ENCODE data around the gene RNFT2.
"Not testable (repeated sequence)": the region's sequence is repeated elsewhere in the genome, so short reads cannot be mapped to it uniquely, and the experiment has no call there.

RNFT2 gene

GRCh38 chr12:116812238-116812637, 74.1 kb downstream of the RNFT2 start:
- Mint-ChIP-seq H3K36me3 (peaks cover 7% of the 10 kb centered on the region), H3K27ac (peak overlapping the region; percentile 32), H3K4me1 (peaks cover 32% of the 10 kb centered on the region), H3K9me3 (no peaks in the 10 kb centered on the region), H3K27me3 (no peaks in the 10 kb centered on the region), H3K4me3 (no peak overlapping the region)
- ATAC-seq, result no peak

DNA sequence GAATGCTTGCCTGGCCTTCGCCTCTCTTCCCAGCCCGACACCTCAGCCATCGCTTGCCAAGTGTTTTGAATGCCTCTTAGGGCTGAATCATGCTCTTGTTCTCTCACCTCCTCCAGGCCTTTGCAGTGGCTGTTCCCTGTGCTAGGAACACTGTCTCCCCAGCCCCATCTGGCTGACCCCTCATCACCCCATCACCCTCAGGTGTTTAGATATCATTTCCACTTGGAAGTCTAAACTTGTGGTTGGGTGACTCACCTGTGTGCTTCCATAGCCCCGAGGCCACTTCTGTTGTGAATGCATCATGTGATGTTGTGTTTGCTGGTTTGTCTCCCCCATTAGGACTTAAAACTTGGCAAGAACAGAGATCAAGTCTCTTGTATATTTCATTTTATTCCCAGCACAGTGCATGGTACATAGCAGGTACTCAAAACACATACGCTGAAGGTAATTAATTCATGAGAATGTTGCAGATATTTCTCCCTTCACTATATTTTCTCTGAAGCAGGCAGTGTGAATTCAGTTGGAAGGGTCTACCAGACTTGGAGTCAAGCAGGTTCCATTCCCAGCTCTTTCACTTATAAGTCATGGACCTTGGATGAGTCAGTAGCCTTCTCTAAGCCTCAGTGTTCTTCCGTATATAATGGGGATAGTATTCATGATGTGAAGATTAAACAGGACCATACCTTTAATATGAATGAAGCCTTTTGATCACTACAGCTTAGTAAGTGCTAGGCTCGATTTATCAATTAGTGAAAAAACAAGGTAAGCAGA, 75.3 kb downstream of the RNFT2 start:
- H3K27me3 Mint-ChIP-seq, result no peaks in the 10 kb centered on the region
- H3K4me1 Mint-ChIP-seq, result peaks cover 42% of the 10 kb centered on the region
- no peak overlapping the region for H3K4me3 Mint-ChIP-seq
- H3K27ac Mint-ChIP-seq, result no peak overlapping the region
- no peaks in the 10 kb centered on the region for H3K9me3 Mint-ChIP-seq
- H3K36me3 Mint-ChIP-seq, result peaks cover 7% of the 10 kb centered on the region
- no peak for ATAC-seq

GRCh38 chr12:116814766-116815165, 76.7 kb downstream of the RNFT2 start:
- not testable (repeated sequence) for H3K36me3 Mint-ChIP-seq, H3K4me3 Mint-ChIP-seq
- peaks cover 52% of the 10 kb centered on the region for H3K4me1 Mint-ChIP-seq

DNA sequence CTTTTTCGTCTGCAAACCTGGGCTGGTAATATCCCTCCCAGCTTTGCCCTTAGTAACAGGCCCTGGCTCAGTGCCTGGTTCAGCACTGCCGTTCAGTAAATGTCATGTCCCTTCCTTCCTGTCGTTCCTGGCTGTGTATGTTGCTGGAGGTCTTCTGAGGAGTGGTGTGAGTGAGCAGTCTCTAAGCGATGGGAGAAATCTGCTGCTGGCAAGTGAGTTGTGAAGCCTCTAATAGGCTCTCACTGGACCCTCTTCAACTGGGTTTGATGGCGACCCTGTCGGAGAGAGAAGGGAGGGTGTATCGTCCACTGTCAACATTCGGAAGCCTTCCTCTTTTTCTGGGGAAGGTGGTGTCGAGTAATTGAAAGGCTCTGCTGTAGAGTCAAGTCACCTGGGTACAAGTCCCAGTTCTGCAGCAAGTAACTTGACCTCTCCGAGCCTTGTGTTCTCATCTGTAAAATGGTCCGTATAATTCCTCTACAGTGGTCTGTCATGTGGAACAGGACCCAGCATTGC, 80.3 kb downstream of the RNFT2 start:
- Mint-ChIP-seq H3K27ac (peak overlapping the region; percentile 95), H3K4me3 (peak overlapping the region; percentile 96), H3K4me1 (peaks cover 49% of the 10 kb centered on the region), H3K9me3 (no peaks in the 10 kb centered on the region), H3K36me3 (peaks cover 3% of the 10 kb centered on the region), H3K27me3 (no peaks in the 10 kb centered on the region)
- ATAC-seq, result peak; percentile 3

More at GRCh38 chr12:116814766-116815165, 76.7 kb downstream of the RNFT2 start:
- peak overlapping the region; percentile 6 for H3K27ac Mint-ChIP-seq
- H3K9me3 Mint-ChIP-seq, ATAC-seq, H3K27me3 Mint-ChIP-seq: not testable (repeated sequence)

GRCh38 chr12:116818948-116819832, 81.1 kb downstream of the RNFT2 start:
- H3K4me1 Mint-ChIP-seq, result peaks cover 42% of the 10 kb centered on the region
- no peaks in the 10 kb centered on the region for H3K9me3 Mint-ChIP-seq
- H3K27me3 Mint-ChIP-seq, result no peaks in the 10 kb centered on the region
- H3K4me3 Mint-ChIP-seq, result peak overlapping the region; percentile 96
- peak; percentile 91 for ATAC-seq
- peak overlapping the region; percentile 95 for H3K27ac Mint-ChIP-seq
- no peaks in the 10 kb centered on the region for H3K36me3 Mint-ChIP-seq

DNA sequence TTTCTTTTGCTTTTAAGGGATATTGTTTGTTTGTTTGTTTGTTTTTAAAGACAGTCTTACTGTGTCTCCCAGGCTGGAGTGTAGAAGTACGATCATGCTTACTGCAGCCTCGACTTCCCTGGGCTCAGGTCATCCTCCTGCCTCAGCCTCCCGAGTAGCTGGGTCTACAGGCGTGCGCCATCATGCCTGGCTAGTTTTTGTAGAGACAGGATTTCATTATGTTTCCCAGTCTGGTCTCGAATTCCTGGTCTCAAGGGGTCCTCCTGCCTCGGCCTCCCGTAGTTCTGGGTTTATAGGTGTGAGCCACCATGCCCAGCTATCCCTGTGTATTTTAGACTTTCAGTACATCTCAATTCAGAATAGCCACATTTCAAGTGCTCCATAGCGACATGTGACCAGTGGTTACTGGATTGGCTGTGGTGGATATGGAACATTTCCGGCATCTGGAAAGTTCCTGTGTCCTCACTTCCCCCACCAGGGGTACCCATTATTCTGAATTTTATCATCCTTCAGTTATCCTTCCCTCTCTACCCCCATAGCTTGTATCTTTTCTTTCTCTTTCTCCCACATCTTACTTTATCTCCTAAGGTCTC, 82.0 kb downstream of the RNFT2 start:
- peaks cover 4% of the 10 kb centered on the region for H3K36me3 Mint-ChIP-seq
- peaks cover 32% of the 10 kb centered on the region for H3K4me1 Mint-ChIP-seq
- peak overlapping the region; percentile 42 for H3K4me3 Mint-ChIP-seq
- H3K27me3 Mint-ChIP-seq, result no peaks in the 10 kb centered on the region
- H3K27ac Mint-ChIP-seq, result peak overlapping the region; percentile 95
- ATAC-seq, result no peak
- H3K9me3 Mint-ChIP-seq, result no peaks in the 10 kb centered on the region

- H3K4me1 Mint-ChIP-seq, result peaks cover 30% of the 10 kb centered on the region
- H3K9me3 Mint-ChIP-seq, result no peaks in the 10 kb centered on the region
- peak overlapping the region; percentile 6 for H3K27ac Mint-ChIP-seq
- peaks cover 10% of the 10 kb centered on the region for H3K36me3 Mint-ChIP-seq
- H3K27me3 Mint-ChIP-seq, result no peaks in the 10 kb centered on the region
- H3K4me3 Mint-ChIP-seq, result no peak overlapping the region
- ATAC-seq, result no peak
Observed at GRCh38 chr12:116821291-116821690, 83.2 kb downstream of the RNFT2 start.

DNA sequence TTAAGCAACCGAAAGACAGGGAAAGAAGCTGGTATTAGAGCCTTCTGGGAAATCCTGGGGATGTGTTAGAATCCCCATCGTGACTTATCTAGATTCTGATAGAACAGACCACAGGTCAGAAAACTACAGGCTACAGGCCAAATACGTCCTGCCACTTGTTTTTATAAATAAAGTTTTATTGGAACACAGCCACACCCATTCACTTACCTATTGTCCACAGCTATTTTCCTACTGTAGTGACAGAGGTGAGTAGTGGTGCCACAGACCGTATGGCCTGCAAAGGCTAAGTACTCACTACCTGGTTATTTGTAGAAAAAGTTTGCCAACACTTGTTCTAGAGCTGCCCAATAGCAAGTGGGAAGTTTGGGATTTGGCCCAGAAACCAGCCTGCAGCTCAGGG, 89.3 kb downstream of the RNFT2 start:
- ATAC-seq, result no peak
- H3K27ac Mint-ChIP-seq, result no peak overlapping the region
- no peaks in the 10 kb centered on the region for H3K9me3 Mint-ChIP-seq
- H3K4me3 Mint-ChIP-seq, result no peak overlapping the region
- no peaks in the 10 kb centered on the region for H3K27me3 Mint-ChIP-seq
- no peaks in the 10 kb centered on the region for H3K4me1 Mint-ChIP-seq
- H3K36me3 Mint-ChIP-seq, result peaks cover 10% of the 10 kb centered on the region

DNA sequence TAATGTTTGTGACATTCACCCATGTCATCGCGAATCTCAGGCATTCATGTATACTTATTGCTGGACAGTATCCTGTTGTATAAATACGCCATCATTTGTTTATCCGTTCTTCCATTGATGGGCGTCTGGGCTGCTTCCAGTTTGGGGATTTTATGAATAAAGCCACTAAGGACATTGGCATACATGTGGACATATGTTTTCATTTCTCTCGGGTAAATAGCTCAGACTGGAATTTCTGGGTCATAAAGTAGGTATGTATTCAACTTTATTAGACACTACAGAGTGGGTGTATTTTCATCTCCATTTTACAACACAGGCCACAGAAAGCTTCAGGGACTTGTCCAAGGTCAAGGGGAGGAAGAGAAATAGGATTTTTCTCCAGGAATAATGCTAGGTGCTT, 94.2 kb downstream of the RNFT2 start:
- H3K27me3 Mint-ChIP-seq, result no peaks in the 10 kb centered on the region
- H3K4me1 Mint-ChIP-seq, result peaks cover 5% of the 10 kb centered on the region
- H3K4me3 Mint-ChIP-seq, result no peak overlapping the region
- no peak overlapping the region for H3K27ac Mint-ChIP-seq
- H3K36me3 Mint-ChIP-seq, result peaks cover 20% of the 10 kb centered on the region
- H3K9me3 Mint-ChIP-seq, result peaks cover 4% of the 10 kb centered on the region
- no peak for ATAC-seq

DNA sequence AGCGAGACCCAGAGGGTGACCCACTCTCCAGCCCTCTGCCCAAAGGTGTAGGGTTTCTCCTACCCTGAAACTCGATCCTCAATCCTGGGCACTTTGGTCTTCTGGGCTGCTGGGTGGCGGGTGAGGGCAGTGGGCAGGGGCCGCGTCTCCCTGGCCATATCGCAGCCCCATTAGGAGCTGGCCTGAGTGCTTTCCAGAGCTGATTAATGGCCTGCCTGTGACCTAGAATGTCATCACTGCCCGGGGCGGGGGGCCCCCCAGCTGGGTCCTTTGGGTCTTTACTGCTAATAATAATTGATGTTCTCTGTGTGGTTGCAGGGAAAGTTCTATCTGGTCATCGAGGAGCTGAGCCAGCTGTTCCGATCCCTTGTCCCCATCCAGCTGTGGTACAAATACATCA, 95.4 kb downstream of the RNFT2 start:
- H3K4me1 Mint-ChIP-seq, result peaks cover 8% of the 10 kb centered on the region
- peaks cover 22% of the 10 kb centered on the region for H3K36me3 Mint-ChIP-seq
- no peak overlapping the region for H3K27ac Mint-ChIP-seq
- H3K9me3 Mint-ChIP-seq, result peaks cover 4% of the 10 kb centered on the region
- no peak for ATAC-seq
- H3K4me3 Mint-ChIP-seq, result no peak overlapping the region
- H3K27me3 Mint-ChIP-seq, result no peaks in the 10 kb centered on the region

DNA sequence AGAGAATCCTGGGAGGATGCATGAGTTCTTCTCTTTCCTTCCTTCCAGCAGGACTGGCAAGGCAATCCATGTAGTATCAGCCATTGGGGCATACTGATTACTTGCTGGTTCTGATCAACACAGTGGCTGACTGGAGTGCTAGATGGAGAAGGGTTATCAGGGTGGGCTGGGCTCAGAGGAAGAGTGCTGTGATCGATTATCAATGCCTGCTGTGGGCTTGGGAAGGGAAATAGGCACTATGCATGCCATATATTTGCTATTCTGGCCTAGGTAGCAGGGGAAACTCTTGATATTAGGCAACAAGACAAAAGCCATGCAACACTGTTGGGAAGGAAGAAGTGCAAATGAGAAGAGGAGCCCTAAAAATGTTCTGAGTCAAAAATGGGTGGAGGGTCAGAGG, 97.4 kb downstream of the RNFT2 start:
- Mint-ChIP-seq H3K27me3 (no peaks in the 10 kb centered on the region), H3K9me3 (peaks cover 10% of the 10 kb centered on the region), H3K4me1 (peaks cover 12% of the 10 kb centered on the region), H3K4me3 (no peak overlapping the region), H3K27ac (no peak overlapping the region), H3K36me3 (peaks cover 22% of the 10 kb centered on the region)
- no peak for ATAC-seq

- Mint-ChIP-seq H3K27me3 (no peaks in the 10 kb centered on the region), H3K4me3 (no peak overlapping the region), H3K27ac (no peak overlapping the region), H3K4me1 (peaks cover 12% of the 10 kb centered on the region), H3K36me3 (peaks cover 22% of the 10 kb centered on the region), H3K9me3 (peaks cover 10% of the 10 kb centered on the region)
- ATAC-seq, result no peak
Observed at GRCh38 chr12:116837097-116837496, 99.0 kb downstream of the RNFT2 start.

DNA sequence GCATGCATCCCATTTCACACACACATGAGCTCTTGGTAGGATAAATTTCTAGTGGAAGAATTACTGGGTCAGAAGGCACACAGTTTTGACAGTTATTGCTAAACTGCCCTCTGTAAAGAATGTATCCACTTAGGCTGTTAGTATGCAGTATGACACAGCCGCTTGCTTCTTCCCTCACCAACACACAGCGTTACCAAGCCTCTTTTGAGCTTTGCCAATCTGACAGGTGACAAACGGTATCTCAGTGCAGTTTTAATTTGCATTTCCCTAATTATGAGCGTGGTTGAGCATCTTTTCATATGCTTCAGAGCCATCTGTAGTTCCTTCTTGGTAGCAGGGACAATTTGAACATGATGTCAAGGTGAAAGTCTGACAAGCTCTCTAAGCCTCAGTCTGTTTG, 100.2 kb downstream of the RNFT2 start:
- Mint-ChIP-seq H3K27me3 (no peaks in the 10 kb centered on the region), H3K36me3 (peaks cover 24% of the 10 kb centered on the region), H3K9me3 (peaks cover 10% of the 10 kb centered on the region), H3K4me1 (peaks cover 12% of the 10 kb centered on the region), H3K27ac (no peak overlapping the region), H3K4me3 (no peak overlapping the region)
- ATAC-seq, result no peak

DNA sequence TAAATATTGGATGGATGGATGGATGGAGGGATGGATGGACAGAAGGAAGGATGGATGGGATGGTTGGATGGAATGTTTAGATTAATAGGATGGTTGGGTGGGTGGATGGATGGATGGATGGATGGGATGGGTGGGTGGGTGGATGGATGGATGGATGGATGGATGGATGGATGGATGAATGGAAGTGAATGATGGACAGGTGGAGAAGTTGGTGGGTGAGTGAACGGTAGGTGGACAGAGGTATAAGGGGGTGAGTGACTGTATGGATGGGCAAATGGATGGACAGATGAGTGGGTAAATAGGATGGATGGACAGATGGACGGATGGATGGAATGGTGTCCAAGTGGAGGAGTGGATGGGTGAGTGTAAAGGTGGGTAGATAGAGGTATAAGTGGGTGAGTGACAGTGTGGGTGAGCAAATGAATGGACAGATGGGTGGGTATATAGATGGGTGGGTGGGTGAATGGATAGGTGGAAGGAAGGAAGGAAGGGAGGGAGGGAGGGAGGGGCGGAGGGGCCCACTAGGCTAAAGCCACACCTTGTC, 101.2 kb downstream of the RNFT2 start:
- Mint-ChIP-seq H3K4me3 (no peak overlapping the region), H3K27ac (peak overlapping the region; percentile 9), H3K27me3 (no peaks in the 10 kb centered on the region), H3K4me1 (peaks cover 7% of the 10 kb centered on the region), H3K9me3 (peaks cover 10% of the 10 kb centered on the region), H3K36me3 (peaks cover 26% of the 10 kb centered on the region)
- no peak for ATAC-seq

- H3K4me1 Mint-ChIP-seq, result peaks cover 7% of the 10 kb centered on the region
- H3K36me3 Mint-ChIP-seq, result peaks cover 7% of the 10 kb centered on the region
- H3K4me3 Mint-ChIP-seq, result no peak overlapping the region
- H3K27ac Mint-ChIP-seq, result no peak overlapping the region
- peaks cover 6% of the 10 kb centered on the region for H3K9me3 Mint-ChIP-seq
- H3K27me3 Mint-ChIP-seq, result no peaks in the 10 kb centered on the region
- ATAC-seq, result no peak
Observed at GRCh38 chr12:116843085-116843484, 105.0 kb downstream of the RNFT2 start.

Data from stimulated activated memory B cell treated with anti-CD40 and anti-IgM and Interleukin-4, amounts not matched to agents 10 μg/mL and 1 μg/mL and 100 μg/mL, for 72 hours (primary cell).